T-cell (primary cell): Measurements from ENCODE around the gene EEPD1. TPM values are rescaled to one million over a fixed set of nuclear protein-coding genes. Genes with fewer than 3 reads are reported as not detected.
A peak's percentile ranks its signal among the peaks of the same experiment; 100 is the strongest.

Experiments used
- ATAC-seq, 4 experiments: fragments of 200-7000 bp in 3 of 4; fragments of 150-1000 bp in 1 of 4; cut with Tn5 transposase; replicated peaks in 1 of 4; 1 replicate in 3 of 4; 2 replicates in 1 of 4; pipeline ENCODE4 v1.10.0; 2021; ENCODE audit warnings: moderate library complexity in 3 of 4, mild to moderate bottlenecking in 2 of 4, moderate number of reproducible peaks in 1 of 4
- CTCF ChIA-PET, 2 donors: fragments of 300-600 bp; sonication (Branson Sonifier 250); formaldehyde crosslinking; loops; one replicate each; lab custom pipeline; 2022; ENCODE audit warnings: antibody characterized with exemption in 2 of 2; lab: Charles Lee
- POLR2A ChIA-PET, 2 donors: fragments of 300-600 bp; sonication (Branson Sonifier 250); formaldehyde crosslinking; loops; one replicate each; lab custom pipeline; 2022; ENCODE audit warnings: antibody characterized with exemption in 2 of 2; lab: Charles Lee
- DNase-seq, 35 experiments: peaks; one replicate each; pipeline versions ENCODE4 v3.0.0 to v3.0.0-alpha.2; 2013 to 2023
- H3K27ac ChIP-seq: one replicate; pipeline ENCODE4 v1.5.1; 2013; ENCODE audit warnings: low read length
- H3K27me3 ChIP-seq, 2 experiments: replicated peaks in 1 of 2; 1 replicate in 1 of 2; 2 replicates in 1 of 2; pipeline versions ENCODE4 v1.6.1 to v1.7.0; 2013; ENCODE audit warnings: low read length in 1 of 2, mixed read lengths in 1 of 2; ENCODE audit not compliant: control insufficient read depth in 2 of 2, insufficient read depth in 2 of 2; ENCODE audit errors: extremely low read depth in 1 of 2
- H3K36me3 ChIP-seq, 2 donors: 1 replicate in 1 of 2; 2 replicates in 1 of 2; pipeline versions ENCODE4 v1.6.1 to v1.7.0; 2013; ENCODE audit warnings: low read length in 1 of 2; ENCODE audit not compliant: control insufficient read depth in 2 of 2, insufficient read depth in 1 of 2; ENCODE audit errors: extremely low read depth in 1 of 2
- H3K4me1 ChIP-seq, 2 experiments: 1 replicate in 1 of 2; 2 replicates in 1 of 2; pipeline versions ENCODE4 v1.6.1 to v1.7.0; 2013; ENCODE audit warnings: low read length in 2 of 2, mixed read lengths in 1 of 2; ENCODE audit not compliant: insufficient read depth in 2 of 2, control insufficient read depth in 1 of 2; ENCODE audit errors: extremely low read depth in 1 of 2
- H3K4me3 ChIP-seq, 2 donors: 1 replicate in 1 of 2; 2 replicates in 1 of 2; pipeline versions ENCODE4 v1.5.1 to v1.7.0; 2013; ENCODE audit warnings: mild to moderate bottlenecking in 2 of 2, low read length in 1 of 2, moderate library complexity in 1 of 2; ENCODE audit not compliant: control insufficient read depth in 1 of 2; ENCODE audit errors: extremely low read depth in 1 of 2
- H3K9me3 ChIP-seq: 2 replicates; pipeline ENCODE4 v1.7.0; 2013
- H3K27ac Mint-ChIP-seq, 2 donors: one replicate each; pipeline ENCODE4 v1.8.0; 2020 to 2021; ENCODE audit warnings: mild to moderate bottlenecking in 2 of 2, mixed read lengths in 2 of 2
- H3K27me3 Mint-ChIP-seq, 2 donors: one replicate each; pipeline ENCODE4 v1.8.0; 2021 to 2022; ENCODE audit warnings: mixed read lengths in 2 of 2
- H3K36me3 Mint-ChIP-seq: one replicate; pipeline ENCODE4 v1.8.0; 2021; ENCODE audit warnings: mixed read lengths
- H3K4me1 Mint-ChIP-seq, 3 donors: one replicate each; pipeline ENCODE4 v1.8.0; 2020 to 2022; ENCODE audit warnings: mixed read lengths in 3 of 3, mild to moderate bottlenecking in 1 of 3
- H3K4me3 Mint-ChIP-seq, 3 donors: one replicate each; pipeline ENCODE4 v1.8.0; 2020 to 2022; ENCODE audit warnings: mild to moderate bottlenecking in 3 of 3, mixed read lengths in 3 of 3, moderate library complexity in 3 of 3
- H3K9me3 Mint-ChIP-seq, 3 donors: one replicate each; pipeline ENCODE4 v1.8.0; 2020 to 2022; ENCODE audit warnings: mixed read lengths in 3 of 3
- WGBS: methylation state at CpG from one replicate; pipeline ENCODE4 v1.1.5; 2013; ENCODE audit warnings: missing lambda C conversion rate; ENCODE audit not compliant: insufficient coverage; 5-methylcytosine and 5-hydroxymethylcytosine counted together
- total RNA-seq, 35 experiments: library from RNA in 6 of 35; stranded (reverse) in 6 of 35; fragments of 120-200 nt in 1 of 35; gene quantifications; one replicate each; pipeline versions ENCODE4 v1.2.1 to v1.2.4 and lab custom pipeline; 2013 to 2026

Gene EEPD1
- total RNA-seq, 5 donors from 2014 or later (not counting 1 experiment from before 2014, with no cell fraction given), result 2.7 to 16.2 (median 4.2) TPM

GRCh38 chr7:36266190-36266589 lies 113.1 kb downstream of the EEPD1 start:
- H3K4me3 Mint-ChIP-seq, result no peak overlapping the region
- H3K27ac Mint-ChIP-seq, result no peak overlapping the region
- DNase-seq, result no peak

GRCh38 chr7:36266683-36267082 lies 113.6 kb downstream of the EEPD1 start:
- Mint-ChIP-seq H3K27me3 (no peaks in the 10 kb centered on the region), H3K36me3 (peaks cover 4% of the 10 kb centered on the region), H3K4me3 (no peak overlapping the region), H3K9me3 (no peaks in the 10 kb centered on the region), H3K27ac (no peak overlapping the region), H3K4me1 (peaks cover 21 to 27% (median 24%) of the 10 kb centered on the region in 3 donors)
- H3K4me1 ChIP-seq, result peaks cover 3 to 4% of the 10 kb centered on the region in 2 experiments
- no peak overlapping the region for H3K4me3 ChIP-seq
- H3K27me3 ChIP-seq, result no peaks in the 10 kb centered on the region
- H3K27ac ChIP-seq, result no peak overlapping the region
- H3K9me3 ChIP-seq, result no peaks in the 10 kb centered on the region
- DNase-seq (no peak), ATAC-seq (no peak)
- ChIA-PET CTCF (no interaction called here), POLR2A (no interaction called here)
- no peaks in the 10 kb centered on the region for H3K36me3 ChIP-seq
- WGBS, result no CpG with 5 or more reads among the region's 3 CpGs

More at GRCh38 chr7:36266190-36266589, 113.1 kb downstream of the EEPD1 start:
- 92% methylated on average over 2 of the region's 5 CpGs for WGBS
- ChIA-PET POLR2A (no interaction called here), CTCF (no interaction called here)
- ATAC-seq, result no peak
- no peaks in the 10 kb centered on the region for H3K9me3 Mint-ChIP-seq
- H3K36me3 Mint-ChIP-seq, result peaks cover 4% of the 10 kb centered on the region
- Histone ChIP-seq H3K36me3 (no peaks in the 10 kb centered on the region), H3K9me3 (no peaks in the 10 kb centered on the region), H3K4me3 (no peak overlapping the region), H3K27ac (no peak overlapping the region), H3K4me1 (peaks cover 3 to 7% of the 10 kb centered on the region in 2 experiments), H3K27me3 (no peaks in the 10 kb centered on the region)
- peaks cover 25 to 32% (median 29%) of the 10 kb centered on the region in 3 donors for H3K4me1 Mint-ChIP-seq
- H3K27me3 Mint-ChIP-seq, result no peaks in the 10 kb centered on the region

- WGBS, result 80% methylated on average over 1 of the region's 2 CpGs
- H3K27me3 ChIP-seq, result no peaks in the 10 kb centered on the region
- no peaks in the 10 kb centered on the region for H3K9me3 ChIP-seq
- DNase-seq (no peak), ATAC-seq (no peak)
- H3K4me3 Mint-ChIP-seq, result no peak overlapping the region
- no peak overlapping the region for H3K4me3 ChIP-seq
- H3K36me3 ChIP-seq, result no peaks in the 10 kb centered on the region
- no peaks in the 10 kb centered on the region for H3K9me3 Mint-ChIP-seq
- H3K4me1 Mint-ChIP-seq, result peaks cover 9 to 15% (median 9%) of the 10 kb centered on the region in 3 donors
- CTCF ChIA-PET, result no interaction called here
- H3K27ac Mint-ChIP-seq, result no peak overlapping the region
- H3K4me1 ChIP-seq, result peaks cover 6 to 7% of the 10 kb centered on the region in 2 experiments
- H3K27me3 Mint-ChIP-seq, result no peaks in the 10 kb centered on the region
- no peaks in the 10 kb centered on the region for H3K36me3 Mint-ChIP-seq
- H3K27ac ChIP-seq, result no peak overlapping the region
- POLR2A ChIA-PET, result no interaction called here
These were observed 119.1 kb downstream of the EEPD1 start for GRCh38 chr7:36272211-36272566.

GRCh38 chr7:36272567-36273269 lies 119.7 kb downstream of the EEPD1 start:
- H3K4me1 Mint-ChIP-seq, result peaks cover 9 to 15% (median 9%) of the 10 kb centered on the region in 3 donors
- H3K27ac Mint-ChIP-seq, result no peak overlapping the region
- 75% methylated on average over 7 of the region's 15 CpGs for WGBS
- Histone ChIP-seq H3K27ac (no peak overlapping the region), H3K4me3 (no peak overlapping the region), H3K27me3 (no peaks in the 10 kb centered on the region), H3K36me3 (no peaks in the 10 kb centered on the region), H3K9me3 (no peaks in the 10 kb centered on the region), H3K4me1 (peaks cover 6 to 7% of the 10 kb centered on the region in 2 experiments)
- DNase-seq (no peak), ATAC-seq (no peak)
- H3K27me3 Mint-ChIP-seq, result no peaks in the 10 kb centered on the region
- CTCF ChIA-PET, result interaction anchor here (0.6 to 1.0 kb wide), 2 partner anchors 16 to 209 kb away, joined by 4 to 8 read pairs; no protein-coding TSS in a partner anchor
- POLR2A ChIA-PET, result no interaction called here
- H3K36me3 Mint-ChIP-seq, result no peaks in the 10 kb centered on the region
- no peaks in the 10 kb centered on the region for H3K9me3 Mint-ChIP-seq
- no peak overlapping the region for H3K4me3 Mint-ChIP-seq

GRCh38 chr7:36273836-36274235 lies 120.8 kb downstream of the EEPD1 start:
- H3K27ac Mint-ChIP-seq, result peak overlapping the region in 1 of 2 donors; percentile 44

GRCh38 chr7:36275735-36276284 lies 122.8 kb downstream of the EEPD1 start:
- H3K4me1 ChIP-seq, result peaks cover 7 to 15% of the 10 kb centered on the region in 2 experiments
- no peak overlapping the region for H3K27ac Mint-ChIP-seq
- H3K9me3 Mint-ChIP-seq, result no peaks in the 10 kb centered on the region
- H3K36me3 Mint-ChIP-seq, result no peaks in the 10 kb centered on the region
- DNase-seq (no peak), ATAC-seq (no peak)
- ChIA-PET POLR2A (interaction anchor here in 1 of 2 donors (0.6 kb wide), 1 partner anchor 765 kb away, joined by 3 read pairs; no protein-coding TSS in a partner anchor), CTCF (interaction anchor here (0.7 to 2.1 kb wide), 3 partner anchors 8 to 44 kb away, joined by 3 to 6 read pairs (median 3); no protein-coding TSS in a partner anchor)
- no peaks in the 10 kb centered on the region for H3K27me3 Mint-ChIP-seq
- H3K27ac ChIP-seq, result no peak overlapping the region
- peaks cover 9 to 31% (median 19%) of the 10 kb centered on the region in 3 donors for H3K4me1 Mint-ChIP-seq
- no peaks in the 10 kb centered on the region for H3K9me3 ChIP-seq
- H3K4me3 Mint-ChIP-seq, result no peak overlapping the region
- H3K36me3 ChIP-seq, result no peaks in the 10 kb centered on the region
- H3K27me3 ChIP-seq, result peaks cover 0 to 2% of the 10 kb centered on the region in 2 experiments
- no peak overlapping the region for H3K4me3 ChIP-seq
- WGBS, result 86% methylated on average over 6 of the region's 8 CpGs

More at GRCh38 chr7:36273836-36274235, 120.8 kb downstream of the EEPD1 start:
- no peaks in the 10 kb centered on the region for H3K9me3 ChIP-seq
- H3K9me3 Mint-ChIP-seq, result no peaks in the 10 kb centered on the region
- no peak overlapping the region for H3K4me3 Mint-ChIP-seq
- ATAC-seq (no peak), DNase-seq (no peak)
- no peak overlapping the region for H3K27ac ChIP-seq
- POLR2A ChIA-PET, result interaction anchor here in 1 of 2 donors (0.6 kb wide), 1 partner anchor 397 kb away, joined by 3 read pairs; no protein-coding TSS in a partner anchor
- peaks cover 6 to 7% of the 10 kb centered on the region in 2 experiments for H3K4me1 ChIP-seq
- CTCF ChIA-PET, result interaction anchor here in 1 of 2 donors (0.6 kb wide), 1 partner anchor 956 kb away, joined by 3 read pairs; no protein-coding TSS in a partner anchor
- WGBS, result 33% methylated on average over 2 of the region's 4 CpGs
- no peaks in the 10 kb centered on the region for H3K36me3 Mint-ChIP-seq
- no peak overlapping the region for H3K4me3 ChIP-seq
- H3K27me3 Mint-ChIP-seq, result no peaks in the 10 kb centered on the region
- no peaks in the 10 kb centered on the region for H3K36me3 ChIP-seq
- peaks cover 0 to 2% of the 10 kb centered on the region in 2 experiments for H3K27me3 ChIP-seq
- H3K4me1 Mint-ChIP-seq, result peaks cover 9 to 15% (median 9%) of the 10 kb centered on the region in 3 donors
